Measurements from ENCODE around the gene NR0B1. TPM values are rescaled to one million over a fixed set of nuclear protein-coding genes. Genes with fewer than 3 reads are reported as not detected.

NR0B1 gene
- total RNA-seq, 6 donors from 2014 or later: not detected

DNA sequence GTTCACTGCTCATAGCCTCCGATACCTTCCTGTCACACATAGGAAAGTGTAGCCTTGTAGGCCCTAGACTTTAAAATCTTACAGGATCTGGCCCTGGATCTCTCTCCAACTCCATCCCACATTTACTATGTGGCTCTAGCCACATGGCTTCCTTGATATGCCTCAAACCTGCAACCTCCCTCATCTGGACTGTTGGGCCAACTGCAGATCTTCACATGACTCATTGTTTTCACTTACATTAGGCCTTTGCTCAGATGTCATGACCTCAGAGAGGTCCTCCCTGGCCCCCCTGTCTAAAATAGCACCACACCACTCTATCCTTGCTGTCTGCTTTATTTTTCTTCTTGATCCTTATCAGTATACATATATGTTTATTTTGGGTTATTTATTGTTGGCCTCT is 8.1 kb upstream of the NR0B1 start:
- no peaks in the 10 kb centered on the region for H3K36me3 ChIP-seq
- H3K27ac ChIP-seq: no peak overlapping the region
- H3K9me3 ChIP-seq: no peaks in the 10 kb centered on the region
- no peak for ATAC-seq (ENCODE audit: low FRiP score in 2 of 2)
- 94 to 100% methylated on average over 1 of the region's 1 CpG for WGBS, 2 donors
- TF ChIP-seq POLR2AphosphoS5 (IDR thresholded peaks at IDR 0.05) (no peak), EP300 (IDR thresholded peaks at IDR 0.05) (no peak), POLR2A (IDR thresholded peaks at IDR 0.05) (no peak)
- TF ChIP-seq, protein P1, sequence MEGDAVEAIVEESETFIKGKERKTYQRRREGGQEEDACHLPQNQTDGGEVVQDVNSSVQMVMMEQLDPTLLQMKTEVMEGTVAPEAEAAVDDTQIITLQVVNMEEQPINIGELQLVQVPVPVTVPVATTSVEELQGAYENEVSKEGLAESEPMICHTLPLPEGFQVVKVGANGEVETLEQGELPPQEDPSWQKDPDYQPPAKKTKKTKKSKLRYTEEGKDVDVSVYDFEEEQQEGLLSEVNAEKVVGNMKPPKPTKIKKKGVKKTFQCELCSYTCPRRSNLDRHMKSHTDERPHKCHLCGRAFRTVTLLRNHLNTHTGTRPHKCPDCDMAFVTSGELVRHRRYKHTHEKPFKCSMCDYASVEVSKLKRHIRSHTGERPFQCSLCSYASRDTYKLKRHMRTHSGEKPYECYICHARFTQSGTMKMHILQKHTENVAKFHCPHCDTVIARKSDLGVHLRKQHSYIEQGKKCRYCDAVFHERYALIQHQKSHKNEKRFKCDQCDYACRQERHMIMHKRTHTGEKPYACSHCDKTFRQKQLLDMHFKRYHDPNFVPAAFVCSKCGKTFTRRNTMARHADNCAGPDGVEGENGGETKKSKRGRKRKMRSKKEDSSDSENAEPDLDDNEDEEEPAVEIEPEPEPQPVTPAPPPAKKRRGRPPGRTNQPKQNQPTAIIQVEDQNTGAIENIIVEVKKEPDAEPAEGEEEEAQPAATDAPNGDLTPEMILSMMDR (IDR thresholded peaks at IDR 0.05): no peak
- H3K27me3 ChIP-seq: no peaks in the 10 kb centered on the region
- no peak overlapping the region for H3K4me3 ChIP-seq
- no peak for DNase-seq
- H3K4me1 ChIP-seq: no peaks in the 10 kb centered on the region

DNA sequence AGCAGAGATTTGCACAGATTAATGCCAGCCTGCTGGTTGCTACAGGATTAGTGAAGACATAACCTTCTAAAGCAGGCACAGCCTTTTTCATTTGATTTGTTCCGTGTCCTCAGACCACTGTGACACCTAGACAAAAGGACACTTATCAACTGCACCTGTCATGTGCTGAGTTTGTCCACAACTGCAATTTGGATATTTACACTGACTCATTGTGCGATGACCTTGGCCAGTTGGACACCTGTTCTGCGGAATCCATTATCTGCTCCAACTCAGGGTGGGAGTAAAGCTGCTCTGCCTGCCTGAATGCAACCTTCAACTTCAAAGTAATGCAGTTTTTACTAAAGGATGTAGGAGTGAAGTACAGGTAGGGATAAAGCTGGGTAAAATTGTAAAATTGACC is 4.1 kb upstream of the NR0B1 start:
- peaks cover 0 to 6% (median 0%) of the 10 kb centered on the region in 4 donors for H3K27me3 ChIP-seq
- DNase-seq (no peak), ATAC-seq (ENCODE audit: low FRiP score in 2 of 2) (no peak)
- peaks cover 0 to 6% (median 0%) of the 10 kb centered on the region in 4 donors for H3K4me1 ChIP-seq
- H3K27ac ChIP-seq: no peak overlapping the region
- H3K36me3 ChIP-seq: no peaks in the 10 kb centered on the region
- TF ChIP-seq, protein P1 (IDR thresholded peaks at IDR 0.05): no peak
- TF ChIP-seq POLR2A (IDR thresholded peaks at IDR 0.05) (no peak), EP300 (IDR thresholded peaks at IDR 0.05) (no peak), POLR2AphosphoS5 (IDR thresholded peaks at IDR 0.05) (no peak)
- H3K9me3 ChIP-seq: peaks cover 0 to 5% (median 0%) of the 10 kb centered on the region in 4 donors
- WGBS, 2 donors: 83 to 86% methylated on average over 2 to 3 of the region's 3 CpGs
- no peak overlapping the region for H3K4me3 ChIP-seq

DNA sequence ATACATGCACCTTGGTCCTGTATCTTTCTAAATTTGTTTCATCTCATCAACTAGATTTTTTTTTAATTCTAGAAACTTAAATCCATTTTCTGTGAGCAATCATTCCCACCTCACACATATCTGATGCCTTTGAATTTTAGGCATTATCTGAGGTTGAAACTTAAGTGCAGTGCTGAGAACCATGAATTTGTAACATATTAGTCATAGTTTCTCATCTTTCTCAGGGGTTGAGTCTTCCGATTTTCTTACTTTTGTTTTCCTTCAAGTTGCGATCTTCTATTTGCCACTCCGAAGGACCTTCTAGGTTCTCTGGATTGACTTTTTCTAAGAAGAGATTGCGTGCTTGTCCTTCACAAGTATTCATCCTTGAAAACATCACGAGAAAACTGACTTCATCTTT is 3.7 kb upstream of the NR0B1 start:
- peaks cover 0 to 11% (median 0%) of the 10 kb centered on the region in 4 donors for H3K27me3 ChIP-seq
- DNase-seq (no peak), ATAC-seq (ENCODE audit: low FRiP score in 2 of 2) (no peak)
- peaks cover 0 to 6% (median 0%) of the 10 kb centered on the region in 4 donors for H3K4me1 ChIP-seq
- H3K9me3 ChIP-seq: peaks cover 0 to 5% (median 0%) of the 10 kb centered on the region in 4 donors
- 83 to 96% methylated on average over 5 of the region's 5 CpGs for WGBS, 2 donors
- no peak overlapping the region for H3K27ac ChIP-seq
- no peak overlapping the region for H3K4me3 ChIP-seq
- TF ChIP-seq, protein P1 (IDR thresholded peaks at IDR 0.05): no peak
- TF ChIP-seq POLR2AphosphoS5 (IDR thresholded peaks at IDR 0.05) (no peak), POLR2A (IDR thresholded peaks at IDR 0.05) (no peak), EP300 (IDR thresholded peaks at IDR 0.05) (no peak)
- H3K36me3 ChIP-seq: no peaks in the 10 kb centered on the region

DNA sequence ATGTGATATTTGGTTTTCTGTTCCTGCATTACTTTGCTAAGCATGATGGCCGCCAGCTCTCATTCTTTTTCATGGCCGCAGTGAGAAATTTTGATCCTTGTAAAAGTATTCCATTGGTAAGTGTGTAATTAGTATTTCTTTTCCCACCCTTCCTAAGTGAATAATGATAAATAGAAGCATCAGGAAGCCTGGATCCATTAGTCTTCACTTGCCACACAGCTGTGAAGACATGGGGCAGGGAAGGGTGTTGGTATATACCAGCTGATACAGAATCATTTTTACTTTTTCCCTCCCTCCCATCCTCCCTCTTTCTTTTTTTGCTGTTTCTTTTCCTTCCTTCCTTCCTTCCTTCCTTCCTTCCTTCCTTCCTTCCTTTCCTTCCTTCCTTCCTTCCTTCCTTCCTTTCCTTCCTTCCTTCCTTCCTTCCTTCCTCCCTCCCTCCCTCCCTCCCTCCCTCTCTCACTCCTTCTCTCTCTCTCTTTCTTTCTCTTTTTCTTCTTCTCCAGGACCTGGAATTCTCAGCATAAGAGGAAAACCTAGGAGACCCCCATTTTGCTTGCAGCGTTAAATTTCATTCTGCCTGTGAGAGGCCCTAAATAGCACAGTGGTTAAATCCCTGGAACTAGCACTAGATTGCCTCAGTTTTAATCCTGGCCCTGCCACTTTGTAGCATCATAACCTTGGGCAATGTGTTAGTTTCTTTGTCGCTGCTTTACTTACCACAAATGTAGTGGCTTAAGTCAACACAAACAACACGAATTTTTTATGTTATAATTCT is 1.4 kb upstream of the NR0B1 start:
- H3K27me3 ChIP-seq: peaks cover 0 to 11% (median 0%) of the 10 kb centered on the region in 4 donors
- DNase-seq (no peak), ATAC-seq (ENCODE audit: low FRiP score in 2 of 2) (no peak)
- H3K36me3 ChIP-seq: no peaks in the 10 kb centered on the region
- H3K27ac ChIP-seq: no peak overlapping the region
- TF ChIP-seq POLR2A (IDR thresholded peaks at IDR 0.05): no peak
- TF ChIP-seq, protein P1 (IDR thresholded peaks at IDR 0.05): no peak
- TF ChIP-seq POLR2AphosphoS5 (IDR thresholded peaks at IDR 0.05): no peak
- no peak for TF ChIP-seq EP300 (IDR thresholded peaks at IDR 0.05)
- peaks cover 0 to 6% (median 0%) of the 10 kb centered on the region in 4 donors for H3K4me1 ChIP-seq
- no peak overlapping the region for H3K4me3 ChIP-seq
- WGBS, 2 donors: 70 to 79% methylated on average over 5 of the region's 5 CpGs
- H3K9me3 ChIP-seq: peaks cover 0 to 5% (median 0%) of the 10 kb centered on the region in 4 donors
